IPS-20b (cell line): ENCODE measurements around the gene CIAPIN1.
"Not testable (repeated sequence)": the region's sequence is repeated elsewhere in the genome, so short reads cannot be mapped to it uniquely, and the experiment has no call there.

ENCODE experiments used
- H3K27ac ChIP-seq: one replicate; pipeline ENCODE4 v1.5.1; 2013; ENCODE audit warnings: low read length
- H3K27me3 ChIP-seq: 2 replicates; pipeline ENCODE4 v1.6.1; 2013; ENCODE audit warnings: mild to moderate bottlenecking, low read length, inconsistent platforms; ENCODE audit not compliant: insufficient read depth
- H3K36me3 ChIP-seq: 2 replicates; pipeline ENCODE4 v1.6.1; 2013; ENCODE audit warnings: low read depth, mild to moderate bottlenecking, inconsistent platforms, low read length, moderate library complexity; ENCODE audit not compliant: insufficient read depth
- H3K4me1 ChIP-seq: 2 replicates; pipeline ENCODE4 v1.6.1; 2013; ENCODE audit warnings: mild to moderate bottlenecking, control low read depth, inconsistent platforms, low read length, moderate library complexity; ENCODE audit not compliant: insufficient read depth
- H3K4me3 ChIP-seq: 2 replicates; pipeline ENCODE4 v1.5.1; 2013; ENCODE audit warnings: mild to moderate bottlenecking, low read length, inconsistent platforms
- H3K9ac ChIP-seq: 2 replicates; pipeline ENCODE4 v1.6.1; 2013; ENCODE audit warnings: low read depth, mild to moderate bottlenecking, inconsistent platforms, low read length, moderate library complexity
- H3K9me3 ChIP-seq: 2 replicates; pipeline ENCODE4 v1.6.1; 2013; ENCODE audit warnings: mild to moderate bottlenecking, low read depth, low read length, inconsistent platforms; ENCODE audit not compliant: insufficient read depth

The CIAPIN1 gene

GRCh38 chr16:57409870-57410587 lies 37.2 kb downstream of the CIAPIN1 start:
- Histone ChIP-seq H3K4me3 (no peak overlapping the region), H3K9me3 (no peaks in the 10 kb centered on the region), H3K9ac (no peak overlapping the region), H3K27ac (no peak overlapping the region), H3K36me3 (no peaks in the 10 kb centered on the region), H3K4me1 (no peaks in the 10 kb centered on the region), H3K27me3 (no peaks in the 10 kb centered on the region; the same call in 1 of the 2 replicates)

GRCh38 chr16:57409065-57409464 lies 38.1 kb downstream of the CIAPIN1 start:
- H3K9me3 ChIP-seq, result no peaks in the 10 kb centered on the region
- H3K4me1 ChIP-seq, result no peaks in the 10 kb centered on the region
- no peak overlapping the region for H3K9ac ChIP-seq
- H3K27ac ChIP-seq, result no peak overlapping the region
- H3K36me3 ChIP-seq, result no peaks in the 10 kb centered on the region
- no peaks in the 10 kb centered on the region; the same call in 1 of the 2 replicates for H3K27me3 ChIP-seq
- no peak overlapping the region for H3K4me3 ChIP-seq

DNA sequence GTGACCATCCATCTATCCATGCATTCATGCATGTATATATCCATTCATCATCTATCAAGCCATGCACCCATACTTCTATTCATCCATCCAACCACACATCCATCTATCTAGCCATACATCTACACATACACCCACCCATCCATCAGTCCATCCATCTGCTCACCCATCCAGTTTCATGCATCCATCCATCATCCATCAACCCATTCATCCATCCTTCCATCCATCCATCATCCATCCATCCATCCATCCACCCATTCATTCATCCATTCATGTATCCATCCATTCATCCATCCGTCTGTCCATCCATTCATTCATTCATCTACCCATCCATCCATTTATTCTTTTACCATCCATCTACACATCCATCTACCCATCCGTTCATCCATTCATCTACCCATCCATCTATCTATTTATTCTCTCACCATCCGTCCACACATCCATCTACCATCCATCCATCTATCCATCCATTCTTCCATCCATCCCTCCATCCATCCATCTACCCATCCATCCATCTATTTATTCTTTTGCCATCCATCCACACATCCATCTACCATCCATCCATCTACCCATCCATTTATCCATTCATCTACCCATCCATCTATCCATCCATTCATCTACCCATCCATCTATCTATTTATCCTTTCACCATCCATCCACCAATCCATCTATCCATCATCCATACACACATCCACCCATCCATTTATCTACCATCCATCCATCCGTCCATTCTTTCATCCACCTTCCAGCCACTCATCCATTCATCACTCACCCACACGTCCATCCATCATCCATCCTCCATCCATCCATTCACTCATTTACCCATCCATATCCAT lies 39.4 kb downstream of the CIAPIN1 start:
- Histone ChIP-seq H3K9me3 (no peaks in the 10 kb centered on the region), H3K36me3 (no peaks in the 10 kb centered on the region), H3K4me1 (no peaks in the 10 kb centered on the region), H3K4me3 (no peak overlapping the region), H3K27me3 (no peaks in the 10 kb centered on the region; the same call in 1 of the 2 replicates), H3K27ac (no peak overlapping the region), H3K9ac (no peak overlapping the region)

- Histone ChIP-seq H3K27me3 (no peaks in the 10 kb centered on the region; the same call in 1 of the 2 replicates), H3K4me3 (no peak overlapping the region), H3K27ac (no peak overlapping the region), H3K4me1 (no peaks in the 10 kb centered on the region), H3K36me3 (no peaks in the 10 kb centered on the region), H3K9me3 (no peaks in the 10 kb centered on the region), H3K9ac (no peak overlapping the region)
Measured at GRCh38 chr16:57406881-57407280, 40.3 kb downstream of the CIAPIN1 start.

DNA sequence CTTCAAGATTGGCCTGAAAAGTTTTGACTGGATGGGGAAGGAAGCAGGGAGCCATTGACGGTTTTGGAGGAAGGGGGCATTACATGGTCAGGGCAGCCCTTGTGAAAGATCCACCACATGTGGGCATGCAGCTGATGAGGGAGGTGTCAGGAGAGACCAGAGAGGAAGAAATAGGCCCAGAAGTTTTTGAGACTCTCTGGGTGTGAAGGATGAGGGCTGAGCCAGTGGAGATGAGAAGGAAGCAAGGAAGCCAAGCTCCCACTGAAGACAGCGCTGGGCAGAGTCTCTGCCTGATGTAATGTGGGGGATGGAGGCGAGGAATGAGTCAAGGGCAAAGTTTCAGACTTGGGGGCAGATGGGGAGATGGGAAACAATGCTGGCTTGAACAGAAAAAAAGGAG lies 42.1 kb downstream of the CIAPIN1 start:
- H3K27me3 ChIP-seq, result no peaks in the 10 kb centered on the region; the same call in 1 of the 2 replicates
- no peaks in the 10 kb centered on the region for H3K9me3 ChIP-seq
- H3K4me1 ChIP-seq, result no peaks in the 10 kb centered on the region
- no peak overlapping the region for H3K27ac ChIP-seq
- no peaks in the 10 kb centered on the region for H3K36me3 ChIP-seq
- H3K4me3 ChIP-seq, result no peak overlapping the region
- no peak overlapping the region for H3K9ac ChIP-seq

- Histone ChIP-seq H3K9me3 (no peaks in the 10 kb centered on the region), H3K9ac (no peak within 1 kb of the TSS), H3K36me3 (no peaks in the 10 kb centered on the region), H3K27ac (no peak within 1 kb of the TSS), H3K27me3 (no peaks in the 10 kb centered on the region; the same call in 1 of the 2 replicates), H3K4me1 (no peaks in the 10 kb centered on the region), H3K4me3 (no peak within 1 kb of the TSS)
Measured at GRCh38 chr16:57403965-57404817, 43.0 kb downstream of the CIAPIN1 start, which contains the start of gene CCL17. Gene CCL17 (plus strand): TSS chr16:57404767. CDS start chr16:57413933, 9,166 bp downstream.

DNA sequence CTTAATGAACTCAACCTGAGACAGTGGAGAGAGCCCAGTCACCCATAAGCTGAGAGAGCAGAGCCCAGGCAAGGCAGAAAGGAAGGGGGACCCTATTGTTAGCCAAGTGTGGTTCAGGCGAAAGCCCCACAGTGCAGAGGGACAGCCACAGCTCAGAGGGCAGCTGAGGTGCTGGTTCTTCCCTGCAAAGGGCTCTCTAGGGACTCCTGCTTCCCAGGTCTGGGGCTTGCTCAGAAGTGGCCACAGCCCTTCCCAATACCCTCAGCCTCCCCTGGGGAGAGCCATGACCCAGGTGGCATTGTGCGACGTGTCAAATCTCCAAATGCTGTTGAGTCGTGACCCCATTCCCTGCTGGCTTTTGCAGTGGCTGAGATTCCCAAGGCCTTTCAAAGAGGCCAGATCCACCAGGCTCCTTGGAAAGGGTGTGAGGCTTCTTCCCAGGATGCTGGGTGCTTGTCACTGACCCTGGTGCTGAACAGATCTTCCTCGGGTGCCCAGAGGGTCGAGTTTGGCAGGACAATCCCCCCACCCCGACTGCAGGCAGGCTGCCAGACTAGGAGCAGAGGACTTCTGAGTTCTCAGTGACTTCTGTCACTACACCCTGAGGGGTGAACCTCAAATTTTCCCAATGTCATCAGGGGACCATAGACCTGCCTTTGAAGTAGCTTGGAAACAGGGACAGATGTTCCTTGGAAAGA lies 45.1 kb downstream of the CIAPIN1 start:
- H3K9ac ChIP-seq, result no peak overlapping the region
- H3K4me3 ChIP-seq, result no peak overlapping the region
- H3K36me3 ChIP-seq, result no peaks in the 10 kb centered on the region
- H3K27ac ChIP-seq, result no peak overlapping the region
- no peaks in the 10 kb centered on the region for H3K4me1 ChIP-seq
- H3K27me3 ChIP-seq, result no peaks in the 10 kb centered on the region; the same call in 1 of the 2 replicates
- no peaks in the 10 kb centered on the region for H3K9me3 ChIP-seq

DNA sequence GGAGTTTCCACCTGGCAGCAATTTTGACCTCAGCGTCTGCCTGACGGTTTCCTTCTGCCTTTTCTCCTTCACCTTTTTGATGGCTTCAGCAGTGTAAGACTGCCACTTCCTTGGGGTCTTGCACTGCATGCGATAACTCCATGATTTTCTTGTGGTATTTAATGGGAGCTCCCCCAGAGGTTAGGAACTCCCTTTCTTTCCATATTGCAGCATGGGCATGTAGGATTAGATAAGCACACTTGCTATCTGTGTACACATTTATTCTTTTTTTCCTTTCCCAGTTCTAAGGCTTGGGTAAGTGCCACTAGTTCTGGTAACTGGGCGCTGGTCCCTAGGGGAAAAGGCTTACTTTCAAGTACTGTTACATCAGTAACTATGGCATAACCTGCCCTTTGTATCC lies 49.7 kb downstream of the CIAPIN1 start:
- H3K27me3 ChIP-seq, H3K4me3 ChIP-seq, H3K9ac ChIP-seq, H3K9me3 ChIP-seq, H3K36me3 ChIP-seq, H3K27ac ChIP-seq, H3K4me1 ChIP-seq: not testable (repeated sequence)

DNA sequence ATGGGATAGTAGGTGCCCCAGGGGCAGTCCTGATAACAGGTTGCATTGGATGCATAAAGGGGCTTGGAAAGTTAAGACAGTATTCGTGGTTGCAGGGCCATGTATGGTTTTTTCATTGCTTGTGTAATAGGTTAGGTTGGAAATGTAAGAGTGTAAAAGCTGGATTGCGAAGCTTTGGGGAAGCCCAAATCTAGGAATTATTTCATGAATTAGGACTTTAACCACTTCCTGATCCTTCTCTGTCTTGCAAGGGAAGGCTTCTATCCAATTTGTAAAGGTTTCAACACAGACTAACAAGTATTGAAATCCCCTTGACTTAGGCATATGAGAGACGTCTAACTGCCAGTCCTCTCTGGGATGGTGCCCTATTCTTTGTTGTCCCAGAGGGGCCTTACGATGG lies 50.4 kb downstream of the CIAPIN1 start:
- Histone ChIP-seq H3K36me3 (no peaks in the 10 kb centered on the region), H3K9me3 (no peaks in the 10 kb centered on the region), H3K9ac (no peak overlapping the region), H3K27ac (no peak overlapping the region), H3K27me3 (no peaks in the 10 kb centered on the region), H3K4me1 (no peaks in the 10 kb centered on the region), H3K4me3 (no peak overlapping the region)

GRCh38 chr16:57395026-57395425 lies 52.2 kb downstream of the CIAPIN1 start:
- no peaks in the 10 kb centered on the region for H3K9me3 ChIP-seq
- no peak overlapping the region for H3K9ac ChIP-seq
- H3K4me3 ChIP-seq, result no peak overlapping the region
- H3K36me3 ChIP-seq, result no peaks in the 10 kb centered on the region
- no peaks in the 10 kb centered on the region for H3K27me3 ChIP-seq
- H3K4me1 ChIP-seq, result no peaks in the 10 kb centered on the region
- no peak overlapping the region for H3K27ac ChIP-seq

- no peaks in the 10 kb centered on the region for H3K9me3 ChIP-seq
- no peak overlapping the region for H3K27ac ChIP-seq
- no peak overlapping the region for H3K4me3 ChIP-seq
- H3K9ac ChIP-seq, result no peak overlapping the region
- H3K27me3 ChIP-seq, result no peaks in the 10 kb centered on the region
- no peaks in the 10 kb centered on the region for H3K4me1 ChIP-seq
- no peaks in the 10 kb centered on the region for H3K36me3 ChIP-seq
Measured at GRCh38 chr16:57394444-57394843, 52.7 kb downstream of the CIAPIN1 start.
